ENCODE data around the gene TEAD3. TPM values are rescaled to one million over a fixed set of nuclear protein-coding genes. Genes with fewer than 3 reads are reported as not detected.

Gene TEAD3
- total and polyA plus RNA-seq, 10 of the 15 experiments (the other 5 are each of a cell fraction or from before 2014, with no cell fraction given), result 0.02 to 0.28 (median 0.18) TPM; not detected in 5

DNA sequence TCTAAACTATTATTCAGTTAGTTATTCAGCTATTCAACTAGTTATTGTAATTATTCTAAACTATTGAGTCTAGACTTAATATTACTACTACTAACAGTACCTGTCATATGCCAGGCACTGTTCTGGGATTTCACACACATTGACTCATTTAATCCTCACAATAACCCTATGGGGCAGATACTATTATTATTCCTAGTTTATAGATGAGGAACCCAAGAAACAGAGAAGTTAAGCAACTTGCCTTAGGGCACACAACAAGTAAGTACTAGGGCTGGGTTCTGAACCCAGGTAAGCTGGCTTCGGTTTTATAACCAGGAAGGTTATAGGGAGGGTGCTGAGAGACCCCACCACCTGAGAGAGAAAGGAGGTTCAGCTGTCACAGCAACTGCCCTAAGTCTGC lies 7.8 kb downstream of the TEAD3 start:
- Histone ChIP-seq H4K20me1 (ENCODE audit: control insufficient read depth, insufficient read depth) (no peaks in the 10 kb centered on the region), H3K4me3 (no peak overlapping the region), H3K4me2 (ENCODE audit: control insufficient read depth, insufficient read depth) (no peak overlapping the region), H3K9me3 (replicated peaks; ENCODE audit: control insufficient read depth, insufficient read depth, low read length) (no peaks in the 10 kb centered on the region), H3K36me3 (ENCODE audit: control insufficient read depth in 2 of 2, insufficient read depth in 2 of 2, low read length in 1 of 2) (no peaks in the 10 kb centered on the region), H2AFZ (ENCODE audit: control insufficient read depth, low read depth, low read length) (no peak overlapping the region), H3K9ac (ENCODE audit: control insufficient read depth, insufficient read depth, low read length) (no peak overlapping the region), H3K79me2 (ENCODE audit: control insufficient read depth, insufficient read depth, low read length) (no peaks in the 10 kb centered on the region), H3K27ac (ENCODE audit: control insufficient read depth, insufficient read depth) (no peak overlapping the region), H3K27me3 (replicated peaks in 1 of 2; ENCODE audit: control insufficient read depth in 2 of 2, insufficient read depth in 2 of 2, low read length in 1 of 2) (no peaks in the 10 kb centered on the region; a peak in 1 of 4 replicates), H3K4me1 (ENCODE audit: control insufficient read depth, insufficient read depth, low read length) (peaks cover 4% of the 10 kb centered on the region)
- ChIA-PET RAD21 (ENCODE audit: unreplicated experiment) (no interaction called here), POLR2A (no interaction called here), SMC1A (ENCODE audit: uncharacterized antibody, unreplicated experiment) (no interaction called here), CTCF (no interaction called here)
- DNase-seq (ENCODE audit: low read depth, low spot score), result no peak
- in situ Hi-C loops (cut with MboI), result no loop called here
- intact Hi-C loops (cut with micrococcal nuclease; ENCODE audit: unreplicated experiment), result no loop called here
- TF ChIP-seq REST (IDR thresholded peaks at IDR 0.05; ENCODE audit: low read depth, low read length) (no peak), POLR2AphosphoS2 (IDR thresholded peaks at IDR 0.05; ENCODE audit: low read depth, low read length) (no peak), ZBTB4 (CRISPR knock-in tag; IDR thresholded peaks at IDR 0.05) (no peak)
- BruUV-seq (replicated peaks), result no TSS peak
- 25% methylated on average over 1 of the region's 1 CpG for WGBS (ENCODE audit: insufficient coverage, insufficient replicate concordance, low lambda C conversion rate, missing lambda C conversion rate)
- ATAC-seq, result no peak
- FAIRE-seq, result no peak

Measured in GM12878 (cell line).